B cell (primary cell): ENCODE results near the gene AUNIP. TPM values are rescaled to one million over a fixed set of nuclear protein-coding genes. Genes with fewer than 3 reads are reported as not detected.

ENCODE experiments used
- ATAC-seq: fragments of 200-7000 bp; cut with Tn5 transposase; one replicate; pipeline ENCODE4 v1.10.0; 2021; ENCODE audit warnings: low read depth, mild to moderate bottlenecking, moderate number of reproducible peaks, moderate library complexity
- CTCF ChIA-PET: fragments of 350-600 bp; sonication (Branson Sonifier 250); formaldehyde crosslinking; loops from one replicate; lab custom pipeline; 2021; ENCODE audit warnings: antibody characterized with exemption, inconsistent platforms; lab: Charles Lee
- POLR2A ChIA-PET: fragments of 350-600 bp; sonication (Branson Sonifier 250); formaldehyde crosslinking; loops from one replicate; lab custom pipeline; 2021; ENCODE audit warnings: antibody characterized with exemption; lab: Charles Lee
- DNase-seq: peaks from one replicate; pipeline ENCODE4 v3.0.0; 2013
- H2AFZ ChIP-seq: 2 replicates; pipeline ENCODE4 v1.6.1; 2012; ENCODE audit warnings: mild to moderate bottlenecking, low read depth, low read length; ENCODE audit not compliant: insufficient read depth, poor library complexity, severe bottlenecking
- H3K27ac ChIP-seq, 2 donors: 1 replicate in 1 of 2; 2 replicates in 1 of 2; pipeline ENCODE4 v1.5.1; 2012 to 2013; ENCODE audit warnings: low read length in 2 of 2, mild to moderate bottlenecking in 2 of 2, moderate library complexity in 1 of 2
- H3K27me3 ChIP-seq, 4 experiments: fragments of 200-600 bp in 1 of 4; sonication (generic) in 1 of 4; replicated peaks in 1 of 4; 1 replicate in 2 of 4; 2 replicates in 2 of 4; pipeline versions ENCODE4 v1.6.1 to v1.7.0; 2013 to 2016; ENCODE audit warnings: low read length in 3 of 4, mild to moderate bottlenecking in 2 of 4, mixed read lengths in 1 of 4, moderate library complexity in 1 of 4; ENCODE audit not compliant: insufficient read depth in 4 of 4, control insufficient read depth in 3 of 4; ENCODE audit errors: control extremely low read depth in 1 of 4
- H3K36me3 ChIP-seq, 2 experiments: replicated peaks in 1 of 2; 1 replicate in 1 of 2; 2 replicates in 1 of 2; pipeline versions ENCODE4 v1.6.1 to v1.7.1; 2013; ENCODE audit warnings: low read length in 1 of 2; ENCODE audit not compliant: insufficient read depth in 2 of 2, control insufficient read depth in 1 of 2; ENCODE audit errors: control extremely low read depth in 1 of 2, extremely low read depth in 1 of 2
- H3K4me1 ChIP-seq, 2 donors: fragments of 200-600 bp in 1 of 2; sonication (generic) in 1 of 2; 1 replicate in 1 of 2; 2 replicates in 1 of 2; pipeline versions ENCODE4 v1.5.1 to v1.6.1; 2013 to 2017; ENCODE audit warnings: low read length in 2 of 2; ENCODE audit not compliant: control insufficient read depth in 2 of 2, insufficient read depth in 2 of 2
- H3K4me2 ChIP-seq: replicated peaks from 2 replicates; pipeline ENCODE3; 2012; ENCODE audit warnings: mild to moderate bottlenecking, low read depth, low read length; ENCODE audit not compliant: poor library complexity, severe bottlenecking
- H3K4me3 ChIP-seq, 5 experiments: fragments of 200-600 bp in 1 of 5; sonication (generic) in 1 of 5; 1 replicate in 3 of 5; 2 replicates in 2 of 5; pipeline versions ENCODE4 v1.5.1 to v1.7.0; 2011 to 2016; ENCODE audit warnings: low read length in 4 of 5, mild to moderate bottlenecking in 4 of 5, low read depth in 2 of 5, control low read depth in 1 of 5, moderate library complexity in 1 of 5; ENCODE audit not compliant: insufficient read depth in 1 of 5; ENCODE audit errors: control extremely low read depth in 1 of 5, extremely low read depth in 1 of 5
- H3K79me2 ChIP-seq: fragments of 200-600 bp; sonication (generic); one replicate; pipeline ENCODE4 v1.6.0; 2016; ENCODE audit warnings: low read length; ENCODE audit not compliant: control insufficient read depth, insufficient read depth
- H3K9ac ChIP-seq: fragments of 200-600 bp; sonication (generic); 2 replicates; pipeline ENCODE4 v1.6.1; 2017; ENCODE audit warnings: mild to moderate bottlenecking, low read length, moderate library complexity
- H3K9me3 ChIP-seq, 3 donors: one replicate each; pipeline versions ENCODE4 v1.6.1 to v1.7.1; 2013; ENCODE audit warnings: low read length in 2 of 3; ENCODE audit not compliant: control insufficient read depth in 2 of 3, insufficient read depth in 1 of 3; ENCODE audit errors: control extremely low read depth in 1 of 3
- H4K20me1 ChIP-seq: 2 replicates; pipeline ENCODE4 v1.6.0; 2012; ENCODE audit warnings: mild to moderate bottlenecking, low read length; ENCODE audit not compliant: insufficient read depth, control insufficient read depth, poor library complexity, severe bottlenecking
- H3K27ac Mint-ChIP-seq: one replicate; pipeline ENCODE4 v1.8.0; 2021; ENCODE audit warnings: mixed read lengths
- H3K27me3 Mint-ChIP-seq: one replicate; pipeline ENCODE4 v1.8.0; 2021; ENCODE audit warnings: mixed read lengths
- H3K4me1 Mint-ChIP-seq: one replicate; pipeline ENCODE4 v1.8.0; 2021; ENCODE audit warnings: mixed read lengths
- H3K4me3 Mint-ChIP-seq: one replicate; pipeline ENCODE4 v1.8.0; 2021; ENCODE audit warnings: mixed read lengths
- H3K9me3 Mint-ChIP-seq: one replicate; pipeline ENCODE4 v1.8.0; 2022; ENCODE audit warnings: mixed read lengths; ENCODE audit not compliant: insufficient read depth
- EZH2 ChIP-seq: IDR thresholded peaks from 2 replicates; pipeline ENCODE4 v1.6.1; 2012; ENCODE audit warnings: borderline replicate concordance, low read depth, mild to moderate bottlenecking, moderate library complexity, low read length; ENCODE audit not compliant: insufficient read depth, poor library complexity, severe bottlenecking
- WGBS: methylation state at CpG from one replicate; pipeline ENCODE4 v1.1.5; 2013; ENCODE audit warnings: missing lambda C conversion rate; ENCODE audit not compliant: insufficient coverage; 5-methylcytosine and 5-hydroxymethylcytosine counted together
- intact Hi-C: fragments of 100-400 bp; cut with micrococcal nuclease; formaldehyde crosslinking; loops from one replicate; pipeline ENCODE4 v1.10.0; 2022
- polyA plus RNA-seq: library from polyadenylated mRNA; depleted of rRNA; stranded (reverse); fragments of >200 nt; gene quantifications from 2 replicates; pipeline ENCODE4 v1.2.3, GENCODE V29; 2012
- total RNA-seq, 2 donors: library from RNA; stranded (reverse); fragments of 120-200 nt in 1 of 2; gene quantifications; 1 replicate in 1 of 2; 2 replicates in 1 of 2; pipeline versions ENCODE4 v1.2.3 to v1.2.4, GENCODE V29; 2013 to 2022
- TF ChIP-seq, protein P1 (sequence below): fragments of 200-600 bp; IDR thresholded peaks from one replicate; pipeline ENCODE4 v1.8.0; 2022; ENCODE audit warnings: antibody characterized with exemption, mild to moderate bottlenecking

AUNIP gene
- total and polyA plus RNA-seq, 2 donors (not counting 1 experiment from before 2014, with no cell fraction given) = 0.27 TPM; not detected in 1

DNA sequence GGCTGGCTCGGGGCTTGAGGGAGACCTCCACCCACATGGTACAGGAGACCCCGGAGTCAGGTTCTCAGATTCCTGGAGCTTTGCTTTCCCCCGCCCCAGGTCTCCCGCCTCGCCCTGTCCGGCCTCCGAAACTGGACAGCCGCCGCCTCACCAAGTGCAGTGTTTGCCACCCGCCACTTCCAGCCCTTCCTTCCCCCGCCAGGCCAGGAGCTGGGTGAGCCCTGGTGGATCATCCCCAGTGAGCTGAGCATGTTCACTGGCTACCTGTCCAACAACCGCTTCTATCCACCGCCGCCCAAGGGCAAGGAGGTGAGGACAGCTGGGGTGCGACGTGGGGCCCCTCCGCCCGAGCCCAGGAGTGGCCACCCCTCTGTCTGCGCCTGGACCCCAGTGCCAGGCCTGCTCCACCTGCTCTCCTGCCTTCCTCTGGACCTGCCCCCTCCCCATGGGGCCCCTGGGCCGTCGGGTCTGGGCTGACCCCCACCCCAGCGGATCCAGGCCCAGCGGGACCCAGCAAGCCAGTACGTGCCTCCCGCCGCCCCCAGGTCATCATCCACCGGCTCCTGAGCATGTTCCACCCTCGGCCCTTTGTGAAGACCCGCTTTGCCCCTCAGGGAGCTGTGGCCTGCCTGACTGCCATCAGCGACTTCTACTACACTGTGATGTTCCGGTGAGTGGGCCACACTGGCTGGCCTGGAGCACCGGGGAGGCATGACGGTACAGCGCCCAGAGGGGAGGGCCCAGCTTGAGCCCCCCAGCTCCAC lies 50.6 kb downstream of the AUNIP start:
- Mint-ChIP-seq H3K4me1 (peaks cover 21% of the 10 kb centered on the region), H3K27ac (no peak overlapping the region), H3K9me3 (no peaks in the 10 kb centered on the region), H3K4me3 (no peak overlapping the region), H3K27me3 (no peaks in the 10 kb centered on the region)
- no peak for DNase-seq
- TF ChIP-seq, protein P1, sequence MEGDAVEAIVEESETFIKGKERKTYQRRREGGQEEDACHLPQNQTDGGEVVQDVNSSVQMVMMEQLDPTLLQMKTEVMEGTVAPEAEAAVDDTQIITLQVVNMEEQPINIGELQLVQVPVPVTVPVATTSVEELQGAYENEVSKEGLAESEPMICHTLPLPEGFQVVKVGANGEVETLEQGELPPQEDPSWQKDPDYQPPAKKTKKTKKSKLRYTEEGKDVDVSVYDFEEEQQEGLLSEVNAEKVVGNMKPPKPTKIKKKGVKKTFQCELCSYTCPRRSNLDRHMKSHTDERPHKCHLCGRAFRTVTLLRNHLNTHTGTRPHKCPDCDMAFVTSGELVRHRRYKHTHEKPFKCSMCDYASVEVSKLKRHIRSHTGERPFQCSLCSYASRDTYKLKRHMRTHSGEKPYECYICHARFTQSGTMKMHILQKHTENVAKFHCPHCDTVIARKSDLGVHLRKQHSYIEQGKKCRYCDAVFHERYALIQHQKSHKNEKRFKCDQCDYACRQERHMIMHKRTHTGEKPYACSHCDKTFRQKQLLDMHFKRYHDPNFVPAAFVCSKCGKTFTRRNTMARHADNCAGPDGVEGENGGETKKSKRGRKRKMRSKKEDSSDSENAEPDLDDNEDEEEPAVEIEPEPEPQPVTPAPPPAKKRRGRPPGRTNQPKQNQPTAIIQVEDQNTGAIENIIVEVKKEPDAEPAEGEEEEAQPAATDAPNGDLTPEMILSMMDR = no peak
- TF ChIP-seq EZH2 = no peak
- Histone ChIP-seq H3K36me3 (peaks cover 0 to 3% of the 10 kb centered on the region in 2 experiments), H3K9ac (no peak overlapping the region), H4K20me1 (no peaks in the 10 kb centered on the region), H3K4me1 (peaks cover 11 to 23% of the 10 kb centered on the region in 2 donors), H3K4me3 (no peak overlapping the region), H3K4me2 (peak overlapping the region; percentile 50), H3K27ac (no peak overlapping the region), H2AFZ (no peak overlapping the region), H3K9me3 (no peaks in the 10 kb centered on the region), H3K79me2 (no peaks in the 10 kb centered on the region), H3K27me3 (no peaks in the 10 kb centered on the region)
- no peak for ATAC-seq
- 86% methylated on average over 34 of the region's 34 CpGs for WGBS
- intact Hi-C loops = no loop called here
- ChIA-PET CTCF (interaction anchor here (1.3 to 6.1 kb wide), 7 partner anchors 7 to 305 kb away, joined by 4 to 59 read pairs (median 12); partner anchors contain the start of gene SELENON), POLR2A (no interaction called here)
